Cardiac fibroblast (primary cell): ENCODE data around the gene DDR1.

ENCODE experiments used
- DNase-seq, 2 donors: peaks; one replicate each; pipeline versions ENCODE4 v3.0.0 to v3.0.0-alpha.2; 2010; ENCODE audit warnings: low read depth in 2 of 2
- H3K4me3 ChIP-seq, 2 donors: replicated peaks in 1 of 2; 1 replicate in 1 of 2; 2 replicates in 1 of 2; pipeline ENCODE4 v1.5.1; 2011; ENCODE audit warnings: low read depth in 2 of 2, low read length in 2 of 2, mild to moderate bottlenecking in 2 of 2, moderate library complexity in 1 of 2
- CTCF ChIP-seq: IDR thresholded peaks from one replicate; pipeline ENCODE4 v1.5.1; 2011; ENCODE audit warnings: low read depth, mild to moderate bottlenecking, low read length, inconsistent platforms

The DDR1 gene

GRCh38 chr6:30882759-30883684, 1.3 kb upstream of the DDR1 start:
- no peak for TF ChIP-seq CTCF
- no peak for DNase-seq
- no peak overlapping the region for H3K4me3 ChIP-seq

- peak overlapping the region; percentile 60 to 72 for H3K4me3 ChIP-seq
- no peak for TF ChIP-seq CTCF
- peak; percentile 17 to 74 for DNase-seq
Observed at GRCh38 chr6:30884521-30885480, 482 bp downstream of the DDR1 start.

- peak; percentile 18 to 34 for DNase-seq
- TF ChIP-seq CTCF: no peak
- peak overlapping the region; percentile 60 to 72 for H3K4me3 ChIP-seq
Observed at GRCh38 chr6:30885481-30885998, 1.2 kb downstream of the DDR1 start.

GRCh38 chr6:30885999-30886896, 1.9 kb downstream of the DDR1 start:
- no peak for TF ChIP-seq CTCF
- peak overlapping the region; percentile 60 to 72 for H3K4me3 ChIP-seq
- DNase-seq: peak; percentile 69 to 72

- DNase-seq: no peak
- TF ChIP-seq CTCF: no peak
- peak overlapping the region in 1 of 2 donors; percentile 72 for H3K4me3 ChIP-seq
Observed at GRCh38 chr6:30886897-30887255, 2.6 kb downstream of the DDR1 start.
